ENCODE results near the gene SAXO1.

The SAXO1 gene

DNA sequence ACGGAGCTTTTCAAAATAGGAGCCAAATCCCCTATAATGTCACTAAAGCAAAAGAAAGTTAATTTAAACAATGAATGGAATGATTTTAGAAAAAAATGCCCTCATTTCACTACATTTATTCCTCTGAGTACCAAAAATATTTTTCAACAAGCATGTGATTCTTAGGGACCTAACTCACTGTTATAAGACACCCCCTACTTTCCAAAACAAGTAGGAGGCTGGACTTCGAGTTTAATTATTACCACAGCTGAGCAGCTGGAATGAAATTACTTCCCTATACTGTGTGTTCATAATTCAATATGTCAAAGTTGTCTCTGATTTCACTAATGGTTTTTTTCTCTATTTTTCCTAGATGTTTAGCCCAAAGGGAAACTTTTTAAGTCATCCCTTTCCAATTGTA is 61.6 kb downstream of the SAXO1 start:
- peaks cover 14% of the 10 kb centered on the region; the same call in 1 of the 2 replicates for H3K9me3 ChIP-seq (ENCODE audit: insufficient read depth, low read length)
- no peak for TF ChIP-seq YY1 (IDR thresholded peaks at IDR 0.05; ENCODE audit: insufficient read depth, insufficient read length)
- TF ChIP-seq ZNF274 (IDR thresholded peaks at IDR 0.05; ENCODE audit: low read depth, low read length): no peak
- no peak for TF ChIP-seq SUZ12 (IDR thresholded peaks at IDR 0.05; ENCODE audit: extremely low read depth, insufficient read depth, insufficient read length)
- no peak overlapping the region for H3K4me3 ChIP-seq (ENCODE audit: insufficient read length, low read depth)
- H3K4me1 ChIP-seq (ENCODE audit: insufficient read depth, insufficient read length): peaks cover 2% of the 10 kb centered on the region
- no peak for DNase-seq (ENCODE audit: low read depth, low spot score)
- no peaks in the 10 kb centered on the region for H3K36me3 ChIP-seq (ENCODE audit: insufficient read depth, insufficient read length, low read length)
- H3K27me3 ChIP-seq (ENCODE audit: insufficient read depth, insufficient read length): no peaks in the 10 kb centered on the region
- no peak overlapping the region for H3K9ac ChIP-seq (ENCODE audit: insufficient read length, low read depth)

DNA sequence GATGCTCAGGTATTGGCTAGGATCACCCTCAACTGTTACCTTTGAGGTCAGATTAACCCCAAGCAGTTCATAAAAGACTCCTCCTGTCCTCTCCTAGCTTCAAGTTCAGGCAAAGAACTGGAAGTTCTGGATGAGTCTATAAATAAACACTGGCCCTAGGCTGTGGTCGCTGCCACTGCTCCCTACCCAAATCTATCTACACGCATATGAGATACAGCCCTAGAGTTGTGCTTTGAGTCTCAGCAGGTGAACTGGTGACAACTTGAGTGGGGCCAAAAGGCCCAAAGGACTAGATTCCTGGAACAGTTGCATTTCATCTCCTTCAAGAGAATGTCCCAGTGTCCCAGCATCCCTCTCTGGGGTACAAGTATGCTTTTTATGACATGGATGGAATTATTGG is 62.6 kb downstream of the SAXO1 start:
- no peaks in the 10 kb centered on the region for H3K36me3 ChIP-seq (ENCODE audit: insufficient read depth, insufficient read length, low read length)
- peaks cover 14% of the 10 kb centered on the region; the same call in 1 of the 2 replicates for H3K9me3 ChIP-seq (ENCODE audit: insufficient read depth, low read length)
- H3K4me3 ChIP-seq (ENCODE audit: insufficient read length, low read depth): no peak overlapping the region
- no peak overlapping the region for H3K9ac ChIP-seq (ENCODE audit: insufficient read length, low read depth)
- H3K4me1 ChIP-seq (ENCODE audit: insufficient read depth, insufficient read length): peaks cover 2% of the 10 kb centered on the region
- DNase-seq (ENCODE audit: low read depth, low spot score): no peak
- no peak for TF ChIP-seq YY1 (IDR thresholded peaks at IDR 0.05; ENCODE audit: insufficient read depth, insufficient read length)
- no peak for TF ChIP-seq SUZ12 (IDR thresholded peaks at IDR 0.05; ENCODE audit: extremely low read depth, insufficient read depth, insufficient read length)
- TF ChIP-seq ZNF274 (IDR thresholded peaks at IDR 0.05; ENCODE audit: low read depth, low read length): no peak
- H3K27me3 ChIP-seq (ENCODE audit: insufficient read depth, insufficient read length): no peaks in the 10 kb centered on the region

DNA sequence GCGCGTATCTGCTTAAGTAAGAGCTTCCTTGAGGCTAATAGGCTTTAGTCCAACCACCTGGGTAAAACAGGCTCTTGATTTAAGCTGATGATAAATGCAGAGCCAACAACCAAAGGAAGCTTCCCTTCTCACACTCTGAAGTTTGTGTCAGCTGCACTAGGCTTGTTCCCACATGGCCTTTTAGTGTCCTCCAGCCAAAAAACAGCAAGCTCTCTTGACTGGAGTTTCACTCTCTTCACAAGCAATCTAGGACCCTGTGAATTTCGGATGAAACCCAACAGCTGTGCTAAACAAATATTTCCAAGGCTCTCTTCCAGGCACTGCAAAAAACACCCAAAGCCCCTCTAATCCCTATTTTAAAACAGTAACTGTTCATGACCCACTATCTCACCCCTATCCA is 63.9 kb downstream of the SAXO1 start:
- TF ChIP-seq YY1 (IDR thresholded peaks at IDR 0.05; ENCODE audit: insufficient read depth, insufficient read length) (no peak), SUZ12 (IDR thresholded peaks at IDR 0.05; ENCODE audit: extremely low read depth, insufficient read depth, insufficient read length) (no peak), ZNF274 (IDR thresholded peaks at IDR 0.05; ENCODE audit: low read depth, low read length) (no peak)
- no peak overlapping the region for H3K9ac ChIP-seq (ENCODE audit: insufficient read length, low read depth)
- no peaks in the 10 kb centered on the region for H3K36me3 ChIP-seq (ENCODE audit: insufficient read depth, insufficient read length, low read length)
- DNase-seq (ENCODE audit: low read depth, low spot score): no peak
- peaks cover 14% of the 10 kb centered on the region; the same call in 1 of the 2 replicates for H3K9me3 ChIP-seq (ENCODE audit: insufficient read depth, low read length)
- H3K27me3 ChIP-seq (ENCODE audit: insufficient read depth, insufficient read length): no peaks in the 10 kb centered on the region
- H3K4me3 ChIP-seq (ENCODE audit: insufficient read length, low read depth): no peak overlapping the region
- H3K4me1 ChIP-seq (ENCODE audit: insufficient read depth, insufficient read length): peaks cover 2% of the 10 kb centered on the region

DNA sequence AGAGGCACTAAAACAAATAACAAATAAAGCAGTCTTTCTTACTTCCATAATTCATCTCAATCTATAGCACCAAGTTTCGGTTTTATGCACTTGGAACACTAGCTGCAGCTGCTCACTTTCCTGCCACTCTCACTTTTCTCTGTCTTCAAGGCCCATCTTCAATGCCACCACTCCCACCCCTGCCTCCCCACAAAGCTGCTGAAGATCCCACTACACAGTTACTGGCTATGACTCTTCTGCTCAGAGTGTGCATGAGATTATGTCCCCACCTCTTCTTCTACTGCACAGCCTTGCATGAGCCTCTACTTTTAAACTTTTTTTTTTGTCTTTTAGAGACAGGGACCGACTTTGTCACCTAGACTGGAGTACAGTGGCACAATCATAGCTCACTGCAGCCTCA is 77.4 kb downstream of the SAXO1 start:
- TF ChIP-seq SUZ12 (IDR thresholded peaks at IDR 0.05; ENCODE audit: extremely low read depth, insufficient read depth, insufficient read length) (no peak), YY1 (IDR thresholded peaks at IDR 0.05; ENCODE audit: insufficient read depth, insufficient read length) (no peak), ZNF274 (IDR thresholded peaks at IDR 0.05; ENCODE audit: low read depth, low read length) (no peak)
- no peak overlapping the region for H3K9ac ChIP-seq (ENCODE audit: insufficient read length, low read depth)

DNA sequence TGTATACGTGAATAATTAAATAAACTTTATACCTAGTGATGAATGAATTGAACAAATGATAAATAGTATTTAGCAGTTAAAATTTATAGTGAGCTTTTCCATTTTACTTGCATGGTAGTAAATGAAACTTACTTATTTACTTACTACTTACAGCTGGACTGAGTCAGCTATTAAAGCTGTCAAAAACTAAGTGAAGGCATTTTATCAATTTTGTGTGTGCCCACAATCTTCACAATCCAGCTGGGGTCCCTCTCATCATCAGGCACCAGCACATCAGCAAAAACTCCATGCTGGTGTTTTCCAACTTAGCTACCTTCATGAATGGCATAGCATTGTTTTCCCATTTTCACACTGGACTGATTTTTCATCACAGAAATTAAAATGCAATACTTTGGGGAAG is 81.1 kb downstream of the SAXO1 start:
- Histone ChIP-seq H3K9ac (ENCODE audit: insufficient read length, low read depth) (no peak overlapping the region), H3K4me1 (ENCODE audit: insufficient read depth, insufficient read length) (no peaks in the 10 kb centered on the region), H3K27me3 (ENCODE audit: insufficient read depth, insufficient read length) (no peaks in the 10 kb centered on the region), H3K9me3 (ENCODE audit: insufficient read depth, low read length) (no peaks in the 10 kb centered on the region), H3K4me3 (ENCODE audit: insufficient read length, low read depth) (no peak overlapping the region), H3K36me3 (ENCODE audit: insufficient read depth, insufficient read length, low read length) (no peaks in the 10 kb centered on the region)
- TF ChIP-seq SUZ12 (IDR thresholded peaks at IDR 0.05; ENCODE audit: extremely low read depth, insufficient read depth, insufficient read length) (no peak), ZNF274 (IDR thresholded peaks at IDR 0.05; ENCODE audit: low read depth, low read length) (no peak), YY1 (IDR thresholded peaks at IDR 0.05; ENCODE audit: insufficient read depth, insufficient read length) (no peak)
- no peak for DNase-seq (ENCODE audit: low read depth, low spot score)

More for the DNA sequence above, 77.4 kb downstream of the SAXO1 start:
- no peaks in the 10 kb centered on the region for H3K27me3 ChIP-seq (ENCODE audit: insufficient read depth, insufficient read length)
- H3K4me1 ChIP-seq (ENCODE audit: insufficient read depth, insufficient read length): no peaks in the 10 kb centered on the region
- no peaks in the 10 kb centered on the region for H3K9me3 ChIP-seq (ENCODE audit: insufficient read depth, low read length)
- H3K36me3 ChIP-seq (ENCODE audit: insufficient read depth, insufficient read length, low read length): no peaks in the 10 kb centered on the region
- no peak overlapping the region for H3K4me3 ChIP-seq (ENCODE audit: insufficient read length, low read depth)
- DNase-seq (ENCODE audit: low read depth, low spot score): no peak

DNA sequence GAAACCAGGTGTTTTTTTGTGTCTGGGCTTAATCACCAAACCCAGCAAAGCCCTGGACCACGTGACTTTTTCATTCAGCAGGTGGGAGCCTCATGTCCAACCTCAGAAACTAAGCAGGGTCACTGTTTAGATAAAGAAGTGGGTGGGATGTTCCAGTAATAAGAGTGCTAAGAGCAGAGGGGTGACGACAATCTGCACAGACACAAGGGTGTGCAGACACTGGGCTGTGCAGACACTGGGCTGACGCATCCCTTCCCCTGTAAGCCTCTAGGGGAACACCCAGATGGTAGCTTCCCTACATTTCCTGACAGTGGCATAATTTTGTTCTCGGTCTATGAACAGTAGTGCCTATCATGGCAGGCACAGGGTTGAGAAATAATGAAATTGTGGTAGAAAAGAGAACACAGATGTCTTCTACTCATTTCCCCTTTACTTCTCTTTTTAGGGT is 85.1 kb downstream of the SAXO1 start:
- Histone ChIP-seq H3K36me3 (ENCODE audit: insufficient read depth, insufficient read length, low read length) (no peaks in the 10 kb centered on the region), H3K27me3 (ENCODE audit: insufficient read depth, insufficient read length) (no peaks in the 10 kb centered on the region), H3K4me1 (ENCODE audit: insufficient read depth, insufficient read length) (no peaks in the 10 kb centered on the region), H3K4me3 (ENCODE audit: insufficient read length, low read depth) (no peak overlapping the region), H3K9me3 (ENCODE audit: insufficient read depth, low read length) (no peaks in the 10 kb centered on the region), H3K9ac (ENCODE audit: insufficient read length, low read depth) (no peak overlapping the region)
- no peak for DNase-seq (ENCODE audit: low read depth, low spot score)
- TF ChIP-seq ZNF274 (IDR thresholded peaks at IDR 0.05; ENCODE audit: low read depth, low read length) (no peak), YY1 (IDR thresholded peaks at IDR 0.05; ENCODE audit: insufficient read depth, insufficient read length) (no peak), SUZ12 (IDR thresholded peaks at IDR 0.05; ENCODE audit: extremely low read depth, insufficient read depth, insufficient read length) (no peak)

DNA sequence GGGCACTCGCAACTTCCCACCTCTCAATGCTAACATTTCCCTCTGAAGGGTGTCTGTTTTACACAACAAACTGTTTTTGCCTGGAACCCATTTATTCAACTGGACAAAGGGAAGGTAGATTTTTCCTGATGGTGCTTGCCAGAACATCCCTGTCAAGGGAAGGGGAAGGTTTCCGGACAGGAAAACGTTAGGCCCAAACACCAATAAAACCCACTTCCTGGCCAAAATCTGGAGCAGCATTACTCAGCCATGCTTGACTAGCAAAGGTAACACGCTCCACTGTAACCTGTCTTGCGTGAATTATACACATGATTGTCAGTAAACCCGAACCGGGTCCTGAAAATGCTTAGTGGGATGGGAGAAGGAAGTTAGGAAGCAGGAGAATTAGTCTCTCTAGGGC is 90.2 kb downstream of the SAXO1 start:
- H3K4me1 ChIP-seq (ENCODE audit: insufficient read depth, insufficient read length): no peaks in the 10 kb centered on the region
- H3K36me3 ChIP-seq (ENCODE audit: insufficient read depth, insufficient read length, low read length): no peaks in the 10 kb centered on the region
- no peak for DNase-seq (ENCODE audit: low read depth, low spot score)
- TF ChIP-seq ZNF274 (IDR thresholded peaks at IDR 0.05; ENCODE audit: low read depth, low read length): no peak
- H3K4me3 ChIP-seq (ENCODE audit: insufficient read length, low read depth): no peak overlapping the region
- no peaks in the 10 kb centered on the region for H3K27me3 ChIP-seq (ENCODE audit: insufficient read depth, insufficient read length)
- no peak overlapping the region for H3K9ac ChIP-seq (ENCODE audit: insufficient read length, low read depth)
- H3K9me3 ChIP-seq (ENCODE audit: insufficient read depth, low read length): no peaks in the 10 kb centered on the region

Measured in NT2/D1 (cell line).